Measurements from ENCODE around the gene DGUOK.
A peak's percentile ranks its signal among the peaks of the same experiment; 100 is the strongest.

The DGUOK gene

DNA sequence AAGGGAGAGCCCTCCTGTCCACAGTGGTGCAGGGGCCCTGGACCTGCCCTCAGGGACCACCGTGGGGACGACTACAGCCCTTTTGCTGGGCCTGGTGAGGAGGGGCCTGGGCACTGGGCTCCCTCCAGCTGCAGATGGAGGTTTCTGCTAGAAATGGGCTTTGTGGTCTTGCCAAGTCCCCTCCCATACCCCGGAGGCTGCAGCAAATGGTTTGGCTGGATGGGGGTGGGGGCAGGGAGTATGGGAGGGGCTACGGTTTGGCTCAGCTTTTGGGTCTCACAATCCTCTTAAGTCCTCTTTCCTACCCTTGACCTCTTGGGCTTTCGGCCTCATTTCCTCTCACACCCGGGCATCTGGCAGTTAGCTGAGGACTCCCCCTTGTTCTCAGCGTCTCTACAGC lies 79.8 kb downstream of the DGUOK start:
- H3K4me1 ChIP-seq (ENCODE audit: control insufficient read depth, insufficient read depth, low read length, unreplicated experiment) = peaks cover 63% of the 10 kb centered on the region
- no peak overlapping the region for H2AFZ ChIP-seq (ENCODE audit: low read length, unreplicated experiment)
- H3K36me3 ChIP-seq (ENCODE audit: insufficient read depth, low read length) = no peaks in the 10 kb centered on the region; the same call in 1 of the 2 replicates
- peak overlapping the region; percentile 5; the same call in 1 of the 2 replicates for H3K27ac ChIP-seq (ENCODE audit: low read depth, low read length)
- H3K4me3 ChIP-seq (ENCODE audit: low read depth, low read length) = 0 out of 2 replicates have a peak overlapping the region, but pooled peaks have one; percentile 13
- H3K79me2 ChIP-seq (ENCODE audit: control insufficient read depth, insufficient read depth, low read length, unreplicated experiment) = peaks cover 47% of the 10 kb centered on the region
- no peaks in the 10 kb centered on the region for H3K27me3 ChIP-seq (ENCODE audit: insufficient read depth, low read length)

DNA sequence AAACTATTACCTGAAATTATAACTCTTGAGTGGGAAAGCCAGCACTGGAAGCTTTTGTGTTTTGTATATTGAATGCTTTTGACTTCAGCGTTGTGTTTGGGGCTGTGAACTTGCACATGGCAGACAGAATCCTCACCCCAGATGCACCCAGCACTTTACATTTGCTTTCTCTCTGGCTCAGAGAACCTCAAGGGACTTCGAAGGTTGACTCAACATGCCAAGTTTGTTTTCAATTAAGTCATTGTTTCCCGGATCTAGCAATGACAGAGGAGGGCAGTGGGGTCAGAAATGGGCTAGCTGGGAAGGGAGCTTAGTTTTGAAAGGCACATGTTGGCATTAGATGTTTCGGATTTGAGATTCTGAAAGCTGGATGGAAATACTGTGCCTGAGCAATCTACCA lies 80.4 kb downstream of the DGUOK start:
- Histone ChIP-seq H3K4me3 (ENCODE audit: low read depth, low read length) (0 out of 2 replicates have a peak overlapping the region, but pooled peaks have one; percentile 13), H3K4me1 (ENCODE audit: control insufficient read depth, insufficient read depth, low read length, unreplicated experiment) (peaks cover 57% of the 10 kb centered on the region), H3K79me2 (ENCODE audit: control insufficient read depth, insufficient read depth, low read length, unreplicated experiment) (peaks cover 42% of the 10 kb centered on the region), H2AFZ (ENCODE audit: low read length, unreplicated experiment) (no peak overlapping the region), H3K27me3 (ENCODE audit: insufficient read depth, low read length) (no peaks in the 10 kb centered on the region), H3K36me3 (ENCODE audit: insufficient read depth, low read length) (no peaks in the 10 kb centered on the region; the same call in 1 of the 2 replicates), H3K27ac (ENCODE audit: low read depth, low read length) (peak overlapping the region; percentile 13; the same call in 1 of the 2 replicates)

DNA sequence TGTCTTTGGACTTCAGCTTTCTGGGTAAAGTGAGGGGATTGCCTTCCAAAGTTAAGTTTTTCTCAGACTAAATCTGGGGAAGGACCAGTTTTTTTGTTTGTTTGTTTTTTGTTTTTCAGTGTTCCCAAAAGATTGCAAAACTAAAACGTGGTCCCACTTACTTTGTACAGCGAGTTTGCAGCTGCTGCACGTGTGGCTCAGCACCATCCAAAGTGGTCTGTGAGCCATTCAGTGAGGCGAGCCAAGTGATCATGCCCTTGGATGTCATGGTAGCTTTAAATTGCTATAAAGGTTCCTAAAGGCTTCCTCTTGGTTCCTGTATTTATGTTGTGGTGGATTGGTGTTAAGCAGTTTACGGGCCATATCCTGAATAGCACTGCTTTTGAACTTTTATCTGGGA lies 81.0 kb downstream of the DGUOK start:
- H3K27ac ChIP-seq (ENCODE audit: low read depth, low read length) = peak overlapping the region; percentile 13; the same call in 1 of the 2 replicates
- H3K27me3 ChIP-seq (ENCODE audit: insufficient read depth, low read length) = no peaks in the 10 kb centered on the region
- peaks cover 57% of the 10 kb centered on the region for H3K4me1 ChIP-seq (ENCODE audit: control insufficient read depth, insufficient read depth, low read length, unreplicated experiment)
- 0 out of 2 replicates have a peak overlapping the region, but pooled peaks have one; percentile 13 for H3K4me3 ChIP-seq (ENCODE audit: low read depth, low read length)
- H3K79me2 ChIP-seq (ENCODE audit: control insufficient read depth, insufficient read depth, low read length, unreplicated experiment) = peaks cover 45% of the 10 kb centered on the region
- H3K36me3 ChIP-seq (ENCODE audit: insufficient read depth, low read length) = no peaks in the 10 kb centered on the region; the same call in 1 of the 2 replicates
- H2AFZ ChIP-seq (ENCODE audit: low read length, unreplicated experiment) = no peak overlapping the region

All from ACC112 (cell line).